Lower leg skin (tissue), 3 donors: ENCODE data around the gene SYT1.

Source experiments
- POLR2A ChIP-seq, 2 donors: fragments of 450-650 bp; IDR thresholded peaks; one replicate each; pipeline ENCODE4 v1.6.1; 2016 to 2017; ENCODE audit warnings: antibody characterized with exemption in 2 of 2, mild to moderate bottlenecking in 1 of 2, moderate library complexity in 1 of 2
- TF ChIP-seq, protein P1 (sequence below), 3 donors: fragments of 450-650 bp; IDR thresholded peaks; one replicate each; pipeline ENCODE4 v1.5.1; 2016; ENCODE audit warnings: antibody characterized with exemption in 3 of 3, mild to moderate bottlenecking in 3 of 3, moderate library complexity in 2 of 3

DNA sequence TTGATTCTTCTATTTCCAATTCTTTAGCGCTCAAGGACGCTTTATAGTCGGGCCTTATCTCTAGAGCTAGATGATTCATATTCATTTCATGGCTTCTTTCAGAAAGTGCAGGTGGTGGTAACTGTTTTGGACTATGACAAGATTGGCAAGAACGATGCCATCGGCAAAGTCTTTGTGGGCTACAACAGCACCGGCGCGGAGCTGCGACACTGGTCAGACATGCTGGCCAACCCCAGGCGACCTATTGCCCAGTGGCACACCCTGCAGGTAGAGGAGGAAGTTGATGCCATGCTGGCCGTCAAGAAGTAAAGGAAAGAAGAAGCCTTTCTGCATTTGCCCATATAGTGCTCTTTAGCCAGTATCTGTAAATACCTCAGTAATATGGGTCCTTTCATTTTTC, 584.2 kb downstream of the SYT1 start:
- TF ChIP-seq, protein P1, sequence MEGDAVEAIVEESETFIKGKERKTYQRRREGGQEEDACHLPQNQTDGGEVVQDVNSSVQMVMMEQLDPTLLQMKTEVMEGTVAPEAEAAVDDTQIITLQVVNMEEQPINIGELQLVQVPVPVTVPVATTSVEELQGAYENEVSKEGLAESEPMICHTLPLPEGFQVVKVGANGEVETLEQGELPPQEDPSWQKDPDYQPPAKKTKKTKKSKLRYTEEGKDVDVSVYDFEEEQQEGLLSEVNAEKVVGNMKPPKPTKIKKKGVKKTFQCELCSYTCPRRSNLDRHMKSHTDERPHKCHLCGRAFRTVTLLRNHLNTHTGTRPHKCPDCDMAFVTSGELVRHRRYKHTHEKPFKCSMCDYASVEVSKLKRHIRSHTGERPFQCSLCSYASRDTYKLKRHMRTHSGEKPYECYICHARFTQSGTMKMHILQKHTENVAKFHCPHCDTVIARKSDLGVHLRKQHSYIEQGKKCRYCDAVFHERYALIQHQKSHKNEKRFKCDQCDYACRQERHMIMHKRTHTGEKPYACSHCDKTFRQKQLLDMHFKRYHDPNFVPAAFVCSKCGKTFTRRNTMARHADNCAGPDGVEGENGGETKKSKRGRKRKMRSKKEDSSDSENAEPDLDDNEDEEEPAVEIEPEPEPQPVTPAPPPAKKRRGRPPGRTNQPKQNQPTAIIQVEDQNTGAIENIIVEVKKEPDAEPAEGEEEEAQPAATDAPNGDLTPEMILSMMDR (IDR thresholded peaks at IDR 0.05): no peak
- no peak for TF ChIP-seq POLR2A (IDR thresholded peaks at IDR 0.05)
